HG02852 (cell line): ENCODE measurements around the gene LRRC26.
"Not testable (repeated sequence)": the region's sequence is repeated elsewhere in the genome, so short reads cannot be mapped to it uniquely, and the experiment has no call there.

ENCODE experiments used
- ATAC-seq: cut with Tn5 transposase; IDR thresholded peaks from one replicate; pipeline ENCODE4 v1.9.1; 2021; ENCODE audit warnings: mild to moderate bottlenecking, moderate library complexity; ENCODE audit not compliant: unreplicated experiment

The LRRC26 gene

DNA sequence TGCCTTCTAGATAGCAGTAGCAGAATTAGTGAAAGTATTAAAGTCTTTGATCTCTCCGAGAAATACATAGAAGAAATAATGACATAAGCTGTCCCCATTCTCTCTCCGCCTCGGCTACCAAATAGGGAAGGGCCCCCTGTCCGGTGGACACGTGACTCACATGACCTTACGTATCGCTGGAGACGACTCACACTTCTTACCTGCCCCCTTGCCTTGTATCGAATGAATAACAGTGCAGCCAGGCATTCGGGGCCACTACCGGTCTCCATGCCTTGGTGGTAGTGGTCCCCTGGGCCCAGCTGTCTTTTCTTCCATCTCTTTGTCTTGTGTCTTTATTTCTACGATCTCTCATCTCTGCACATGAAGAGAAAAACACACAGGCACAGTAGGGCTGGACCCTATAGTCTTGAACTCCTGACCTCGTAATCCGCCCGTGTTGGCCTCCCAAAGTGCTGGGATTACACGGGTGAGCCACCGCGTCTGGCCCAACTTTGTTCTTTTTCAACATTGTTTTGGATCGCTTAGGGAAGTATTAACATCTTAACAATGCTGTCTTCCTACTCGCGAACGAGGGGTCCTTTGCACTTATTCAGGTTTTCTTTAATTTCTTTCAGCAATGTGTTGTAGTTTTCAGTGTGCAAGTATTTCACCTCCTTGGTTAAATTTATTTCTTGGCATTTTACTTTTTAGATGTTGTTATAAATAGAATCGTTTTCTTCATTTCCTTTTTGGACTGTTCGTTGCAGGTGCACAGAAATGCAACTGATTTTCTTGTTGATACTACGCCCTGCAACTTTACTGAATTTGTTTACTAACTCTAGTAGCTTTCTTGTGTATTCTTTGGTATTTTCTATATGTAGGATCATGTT is 47.7 kb downstream of the LRRC26 start:
- ATAC-seq: not testable (repeated sequence)
